Ascending aorta (tissue), 2 donors: Measurements from ENCODE around the gene NTM. TPM values are rescaled to one million over a fixed set of nuclear protein-coding genes. Genes with fewer than 3 reads are reported as not detected.

Source experiments
- DNase-seq, 2 donors: peaks; one replicate each; pipeline ENCODE4 v3.0.0-alpha.2; 2019; ENCODE audit warnings: low spot score in 2 of 2
- H3K27ac ChIP-seq, 2 donors: fragments of 200-600 bp; sonication (generic); one replicate each; pipeline ENCODE4 v1.5.1; 2016 to 2017; ENCODE audit warnings: mild to moderate bottlenecking in 1 of 2
- H3K27me3 ChIP-seq: fragments of 200-600 bp; sonication (generic); one replicate; pipeline ENCODE4 v1.5.1; 2017
- H3K36me3 ChIP-seq, 2 donors: fragments of 200-600 bp; sonication (generic); one replicate each; pipeline ENCODE4 v1.5.1; 2016
- H3K4me1 ChIP-seq, 2 donors: fragments of 200-600 bp; sonication (generic); one replicate each; pipeline ENCODE4 v1.5.1; 2016 to 2017; ENCODE audit warnings: mild to moderate bottlenecking in 1 of 2
- H3K4me3 ChIP-seq, 2 donors: fragments of 200-600 bp; sonication (generic); one replicate each; pipeline ENCODE4 v1.5.1; 2016 to 2017; ENCODE audit warnings: mild to moderate bottlenecking in 1 of 2
- H3K9me3 ChIP-seq, 2 donors: fragments of 200-600 bp; sonication (generic); one replicate each; pipeline ENCODE4 v1.5.1; 2016
- intact Hi-C: fragments of 100-400 bp; cut with DNase I; formaldehyde crosslinking; loops from one replicate; pipeline ENCODE4 v1.15.1; 2023
- total RNA-seq: library from RNA; depleted of rRNA; stranded (reverse); fragments of >200 nt; gene quantifications from one replicate; pipeline ENCODE4 v1.1.0, GENCODE V29; 2016
- TF ChIP-seq, protein P1 (sequence below), 3 experiments: fragments of 200-600 bp in 2 of 3; fragments of 450-650 bp in 1 of 3; sonication (generic) in 2 of 3; IDR thresholded peaks; one replicate each; pipeline ENCODE4 v1.5.1; 2016 to 2019; ENCODE audit warnings: antibody characterized with exemption in 3 of 3, mild to moderate bottlenecking in 1 of 3, moderate library complexity in 1 of 3

NTM gene
- total RNA-seq, 1 donor from 2014 or later = not detected

DNA sequence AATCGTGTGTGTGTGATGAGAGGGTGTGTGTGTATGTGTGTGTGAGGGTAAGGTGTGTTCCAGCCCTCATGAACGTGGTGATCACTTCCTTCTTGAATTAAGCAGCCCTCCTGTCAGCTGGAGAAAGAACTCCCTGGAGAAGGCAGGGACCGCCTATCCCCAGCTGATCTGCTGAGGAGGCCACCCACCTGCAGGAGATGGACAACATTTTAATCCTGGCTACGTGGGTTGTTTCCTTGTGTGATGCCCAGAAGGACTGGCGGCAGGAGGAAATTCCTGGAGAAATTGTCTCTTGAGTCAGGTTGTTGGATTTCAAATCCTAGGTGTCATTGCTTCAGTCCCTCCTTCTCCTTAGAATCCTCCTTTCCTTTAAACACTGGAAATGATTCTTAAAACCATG lies 878.8 kb downstream of the NTM start:
- Histone ChIP-seq H3K9me3 (no peaks in the 10 kb centered on the region), H3K4me3 (no peak overlapping the region), H3K4me1 (no peaks in the 10 kb centered on the region), H3K27me3 (no peaks in the 10 kb centered on the region), H3K27ac (no peak overlapping the region), H3K36me3 (no peaks in the 10 kb centered on the region)
- DNase-seq = no peak
- TF ChIP-seq, protein P1, sequence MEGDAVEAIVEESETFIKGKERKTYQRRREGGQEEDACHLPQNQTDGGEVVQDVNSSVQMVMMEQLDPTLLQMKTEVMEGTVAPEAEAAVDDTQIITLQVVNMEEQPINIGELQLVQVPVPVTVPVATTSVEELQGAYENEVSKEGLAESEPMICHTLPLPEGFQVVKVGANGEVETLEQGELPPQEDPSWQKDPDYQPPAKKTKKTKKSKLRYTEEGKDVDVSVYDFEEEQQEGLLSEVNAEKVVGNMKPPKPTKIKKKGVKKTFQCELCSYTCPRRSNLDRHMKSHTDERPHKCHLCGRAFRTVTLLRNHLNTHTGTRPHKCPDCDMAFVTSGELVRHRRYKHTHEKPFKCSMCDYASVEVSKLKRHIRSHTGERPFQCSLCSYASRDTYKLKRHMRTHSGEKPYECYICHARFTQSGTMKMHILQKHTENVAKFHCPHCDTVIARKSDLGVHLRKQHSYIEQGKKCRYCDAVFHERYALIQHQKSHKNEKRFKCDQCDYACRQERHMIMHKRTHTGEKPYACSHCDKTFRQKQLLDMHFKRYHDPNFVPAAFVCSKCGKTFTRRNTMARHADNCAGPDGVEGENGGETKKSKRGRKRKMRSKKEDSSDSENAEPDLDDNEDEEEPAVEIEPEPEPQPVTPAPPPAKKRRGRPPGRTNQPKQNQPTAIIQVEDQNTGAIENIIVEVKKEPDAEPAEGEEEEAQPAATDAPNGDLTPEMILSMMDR (IDR thresholded peaks at IDR 0.05) = no peak
- intact Hi-C loops = no loop called here

DNA sequence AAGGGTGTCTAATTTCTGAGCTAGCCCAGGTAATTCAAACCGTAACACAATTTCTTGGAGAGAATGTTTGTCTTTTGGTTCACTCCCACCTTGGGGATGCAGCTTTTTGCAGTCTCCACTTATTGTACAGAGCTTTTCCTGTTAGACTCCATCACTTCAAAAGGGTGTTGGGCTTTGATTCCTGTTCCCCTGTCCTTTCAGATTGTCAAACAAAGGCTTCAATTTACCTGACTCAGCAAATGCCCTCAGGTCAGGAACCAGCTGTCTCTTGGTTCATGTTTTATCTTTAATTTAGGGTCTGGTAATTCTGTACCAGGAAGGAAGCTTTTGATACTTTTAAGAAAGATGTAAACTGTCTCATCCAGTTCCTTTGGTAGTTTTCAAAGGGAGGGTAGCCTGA lies 880.6 kb downstream of the NTM start:
- Histone ChIP-seq H3K27ac (no peak overlapping the region), H3K4me3 (no peak overlapping the region), H3K4me1 (no peaks in the 10 kb centered on the region), H3K27me3 (no peaks in the 10 kb centered on the region), H3K9me3 (no peaks in the 10 kb centered on the region), H3K36me3 (no peaks in the 10 kb centered on the region)
- TF ChIP-seq, protein P1 (IDR thresholded peaks at IDR 0.05) = no peak
- intact Hi-C loops = no loop called here
- DNase-seq = no peak

DNA sequence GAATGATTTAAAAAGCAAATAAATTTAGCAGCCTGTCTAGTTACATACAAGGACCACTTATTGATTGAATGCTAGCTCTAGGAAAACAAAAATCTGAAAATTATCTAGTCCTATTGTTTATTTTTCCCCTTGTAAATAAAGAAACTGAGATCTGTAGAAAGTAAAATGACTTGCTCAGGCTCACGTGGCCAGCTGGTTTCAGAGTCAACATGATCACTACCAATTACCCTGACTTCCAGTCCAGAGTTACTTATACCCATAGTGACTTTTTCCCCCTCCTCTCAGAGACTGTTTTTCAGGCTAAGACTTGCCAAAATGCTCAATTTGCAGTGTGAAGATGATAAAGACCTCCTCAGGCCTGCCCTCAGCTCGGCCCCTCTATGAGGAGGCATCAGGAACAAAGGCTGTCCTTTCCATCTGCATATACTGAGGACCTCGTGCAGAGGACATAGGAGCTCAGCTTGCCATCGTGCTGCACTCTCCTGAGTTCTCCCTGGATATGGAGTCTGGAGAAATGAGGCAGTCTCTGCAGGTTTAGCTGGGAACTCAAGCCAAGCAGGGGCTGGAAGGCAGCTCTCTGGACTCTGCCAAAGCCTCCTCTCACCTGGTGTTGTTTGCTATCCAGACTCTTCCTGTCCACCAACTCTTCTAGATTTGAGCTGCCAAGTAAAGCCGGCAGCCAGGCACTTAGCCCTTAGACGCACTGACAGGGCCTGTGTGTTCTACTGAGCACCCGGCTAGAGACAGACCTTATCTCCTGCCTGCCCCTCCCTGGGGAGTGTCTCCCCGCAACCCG lies 883.3 kb downstream of the NTM start:
- no peak for DNase-seq
- no peak overlapping the region for H3K4me3 ChIP-seq
- no peaks in the 10 kb centered on the region for H3K27me3 ChIP-seq
- intact Hi-C loops = no loop called here
- no peak overlapping the region for H3K27ac ChIP-seq
- no peaks in the 10 kb centered on the region for H3K4me1 ChIP-seq
- TF ChIP-seq, protein P1 (IDR thresholded peaks at IDR 0.05) = no peak
- H3K36me3 ChIP-seq = no peaks in the 10 kb centered on the region
- no peaks in the 10 kb centered on the region for H3K9me3 ChIP-seq

DNA sequence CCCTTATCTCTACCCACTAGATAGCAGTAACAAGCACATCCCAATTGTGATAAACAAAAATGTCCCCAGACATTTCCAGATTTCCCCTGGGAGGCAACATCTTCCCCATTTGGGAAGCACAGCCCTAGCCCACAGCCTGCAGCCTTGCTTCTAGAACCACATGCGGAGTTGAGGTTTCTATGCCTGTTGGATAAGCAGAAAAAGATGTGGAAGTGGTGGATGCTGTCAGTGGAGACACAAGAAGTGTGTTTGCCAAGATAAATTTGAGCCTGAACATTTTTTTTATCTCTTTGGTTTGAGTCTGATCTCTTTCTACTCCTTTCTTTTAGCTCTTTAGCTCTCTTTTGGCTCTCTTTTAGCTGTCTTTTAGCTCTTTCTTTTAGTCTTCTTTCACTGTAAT lies 884.5 kb downstream of the NTM start:
- no peaks in the 10 kb centered on the region for H3K36me3 ChIP-seq
- intact Hi-C loops = no loop called here
- no peaks in the 10 kb centered on the region for H3K9me3 ChIP-seq
- H3K4me1 ChIP-seq = no peaks in the 10 kb centered on the region
- TF ChIP-seq, protein P1 (IDR thresholded peaks at IDR 0.05) = no peak
- no peak for DNase-seq
- no peaks in the 10 kb centered on the region for H3K27me3 ChIP-seq
- no peak overlapping the region for H3K4me3 ChIP-seq
- H3K27ac ChIP-seq = no peak overlapping the region

DNA sequence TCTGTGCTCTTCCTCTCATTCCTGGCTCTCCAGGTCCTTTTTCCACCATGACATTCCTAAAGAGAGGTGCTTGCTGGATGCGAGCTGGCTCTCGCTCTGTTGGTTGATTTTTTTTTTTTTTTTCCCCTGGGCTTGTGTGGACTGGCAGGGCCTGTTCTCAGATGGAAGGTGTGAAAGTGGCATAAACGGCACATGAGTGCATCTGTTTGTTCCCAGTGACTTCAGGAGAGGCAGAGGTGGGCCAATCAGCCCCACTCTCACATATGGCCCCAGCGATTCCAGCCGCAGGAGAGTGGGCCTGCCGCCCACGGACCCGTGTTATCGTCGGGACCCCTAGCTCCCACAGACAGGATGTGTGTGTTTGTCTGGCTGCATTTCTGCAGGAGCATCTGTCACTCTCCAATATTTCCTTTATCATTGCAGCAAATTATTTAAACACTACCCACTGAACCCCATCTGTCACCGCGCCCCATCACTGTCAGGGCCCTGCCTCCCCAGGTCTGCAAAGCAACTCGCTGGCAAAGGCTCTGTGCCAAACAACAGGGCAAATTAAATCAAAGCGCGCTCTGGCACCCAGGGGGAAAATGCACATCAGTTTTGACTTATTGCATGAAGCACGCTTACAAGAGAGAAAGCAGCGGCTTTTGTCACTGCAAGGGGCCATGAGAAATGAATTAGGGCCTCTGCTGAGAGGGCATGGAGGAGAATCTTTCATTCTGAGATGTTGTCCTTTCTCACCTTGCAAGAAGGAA lies 886.3 kb downstream of the NTM start:
- no peaks in the 10 kb centered on the region for H3K36me3 ChIP-seq
- H3K27ac ChIP-seq = no peak overlapping the region
- H3K9me3 ChIP-seq = no peaks in the 10 kb centered on the region
- no peak overlapping the region for H3K4me3 ChIP-seq
- TF ChIP-seq, protein P1 (IDR thresholded peaks at IDR 0.05) = no peak
- no peak for DNase-seq
- H3K27me3 ChIP-seq = no peaks in the 10 kb centered on the region
- no peaks in the 10 kb centered on the region for H3K4me1 ChIP-seq
- intact Hi-C loops = no loop called here
